GM12892 (cell line): Measurements from ENCODE around the gene FCHO2.

Source experiments
- DNase-seq: peaks from one replicate; pipeline ENCODE4 v3.0.0; 2011; ENCODE audit not compliant: insufficient read length
- FAIRE-seq: peaks from 2 replicates; lab custom pipeline; 2011; peaks lifted over from hg19 to GRCh38; lab: Jason Lieb, UNC
- POLR2A ChIP-seq: IDR thresholded peaks from 2 replicates; pipeline ENCODE4 v1.6.1; 2011; ENCODE audit warnings: low read depth, low read length, control low read depth
- POLR2AphosphoS5 ChIP-seq: IDR thresholded peaks from 2 replicates; pipeline ENCODE4 v1.6.1; 2011; ENCODE audit warnings: low read depth, low read length, control low read depth
- TAF1 ChIP-seq: IDR thresholded peaks from 2 replicates; pipeline ENCODE4 v1.6.1; 2011; ENCODE audit warnings: low read depth, mild to moderate bottlenecking, control low read depth, low read length, borderline replicate concordance

Gene FCHO2

DNA sequence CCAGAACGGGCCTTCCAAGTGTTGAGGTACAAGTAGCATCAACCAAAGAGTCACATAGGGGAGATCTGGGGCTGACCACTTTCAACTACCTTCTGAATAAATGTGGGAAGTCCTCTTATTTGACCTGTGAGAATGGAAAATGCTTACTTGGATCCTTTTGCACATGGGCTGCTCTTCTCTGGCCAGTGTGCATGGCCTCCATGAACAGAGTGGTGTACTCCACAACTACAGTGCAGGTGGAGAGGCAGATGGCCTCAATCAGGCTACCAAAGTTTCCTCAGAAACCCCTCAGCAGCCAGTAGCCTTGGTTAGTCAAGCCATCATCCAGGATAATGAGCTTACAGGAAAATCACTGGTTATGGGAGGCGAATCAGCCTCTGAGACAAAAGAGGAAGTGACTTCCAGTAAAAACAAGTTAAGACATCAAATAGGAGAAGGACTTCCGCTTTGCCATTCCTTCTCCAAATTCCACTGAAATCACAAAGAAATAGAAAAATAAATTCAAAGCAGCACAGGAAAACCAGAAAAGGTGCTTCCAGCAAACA, 18.3 kb upstream of the FCHO2 start:
- FAIRE-seq: no peak

DNA sequence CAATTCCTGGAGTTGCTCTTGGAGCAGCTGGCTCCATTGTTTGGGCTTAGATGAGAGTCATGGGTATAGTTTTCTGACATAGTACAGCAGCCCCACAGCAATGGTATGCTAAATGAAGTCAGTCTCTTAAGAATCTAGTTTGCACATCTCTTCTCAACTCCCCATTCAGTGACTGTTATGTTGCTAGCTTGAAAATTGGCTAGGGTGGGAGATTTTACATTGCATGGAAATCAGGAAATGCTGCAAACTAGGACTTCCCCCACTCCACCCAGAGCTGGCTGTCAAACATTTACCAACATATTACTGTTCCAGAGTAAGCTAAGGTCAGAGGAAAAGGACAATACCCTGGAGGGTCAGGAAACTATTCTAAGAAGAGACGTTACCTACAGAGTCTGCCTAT, 17.6 kb upstream of the FCHO2 start:
- no peak for DNase-seq
- TF ChIP-seq POLR2A: no peak
- TF ChIP-seq TAF1: no peak
- no peak for TF ChIP-seq POLR2AphosphoS5
- no peak for FAIRE-seq

More for the DNA sequence above, 18.3 kb upstream of the FCHO2 start:
- DNase-seq: no peak
- TF ChIP-seq TAF1 (no peak), POLR2AphosphoS5 (no peak), POLR2A (no peak)

DNA sequence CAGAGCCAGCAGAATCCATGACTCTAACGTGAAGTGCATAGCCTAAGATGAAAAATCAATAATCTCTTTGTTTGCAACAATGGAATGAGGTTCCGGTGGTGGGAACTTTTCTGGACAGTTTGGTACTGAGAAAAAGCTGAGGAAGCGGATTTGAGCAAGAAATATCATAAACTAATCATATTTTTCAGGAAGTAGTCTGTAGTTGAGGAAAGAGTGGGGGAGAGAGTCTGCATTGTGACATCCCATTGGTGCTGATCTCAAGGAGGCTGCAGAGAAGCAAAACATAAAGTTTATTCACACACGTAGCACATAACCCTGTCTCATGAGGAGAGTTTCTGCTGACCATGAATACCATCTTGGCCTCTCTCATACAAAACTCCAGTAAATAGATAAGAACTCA, 15.8 kb upstream of the FCHO2 start:
- TF ChIP-seq TAF1 (no peak), POLR2AphosphoS5 (no peak)
- DNase-seq (no peak), FAIRE-seq (no peak)

DNA sequence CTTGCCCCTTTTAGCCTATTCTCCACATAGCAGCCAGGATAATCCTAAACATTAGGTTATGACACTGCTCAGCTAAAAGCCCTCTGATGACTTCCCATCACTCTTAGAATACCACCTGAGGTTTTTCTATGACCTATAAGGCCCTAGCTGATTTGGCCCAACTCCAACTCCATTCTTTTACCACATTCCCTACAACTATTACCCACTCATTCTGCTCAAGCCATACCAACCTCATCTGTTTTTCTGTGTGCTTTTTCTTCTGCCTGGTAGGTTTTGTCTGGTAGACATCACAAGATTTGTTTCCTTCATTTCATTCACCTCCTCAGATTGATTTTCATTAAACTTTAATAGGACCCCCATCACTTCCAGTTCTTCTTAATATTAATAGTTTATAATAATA, 12.5 kb upstream of the FCHO2 start:
- no peak for DNase-seq
- FAIRE-seq: no peak
- TF ChIP-seq POLR2AphosphoS5 (no peak), TAF1 (no peak)

DNA sequence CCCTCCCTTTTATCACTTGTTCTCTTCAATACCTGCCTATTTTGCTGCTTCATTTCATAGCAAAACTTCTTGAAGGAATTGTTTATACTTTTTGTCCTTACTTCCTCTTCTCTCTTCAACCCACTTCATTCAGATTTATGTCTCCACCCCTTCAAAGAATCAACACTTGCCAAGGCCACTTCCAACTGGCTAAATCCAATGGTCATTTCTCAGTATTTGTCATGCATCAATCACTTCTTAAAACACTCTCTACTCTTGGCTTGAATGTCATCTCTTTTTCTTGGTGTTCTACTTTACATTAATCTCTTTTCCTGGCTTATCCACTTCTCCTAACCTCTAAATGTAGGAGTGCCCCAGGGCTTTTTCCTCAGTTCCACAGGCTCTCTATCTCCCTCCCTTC, 8.3 kb upstream of the FCHO2 start:
- TF ChIP-seq POLR2A (no peak), POLR2AphosphoS5 (no peak), TAF1 (no peak)
- DNase-seq (no peak), FAIRE-seq (no peak)

DNA sequence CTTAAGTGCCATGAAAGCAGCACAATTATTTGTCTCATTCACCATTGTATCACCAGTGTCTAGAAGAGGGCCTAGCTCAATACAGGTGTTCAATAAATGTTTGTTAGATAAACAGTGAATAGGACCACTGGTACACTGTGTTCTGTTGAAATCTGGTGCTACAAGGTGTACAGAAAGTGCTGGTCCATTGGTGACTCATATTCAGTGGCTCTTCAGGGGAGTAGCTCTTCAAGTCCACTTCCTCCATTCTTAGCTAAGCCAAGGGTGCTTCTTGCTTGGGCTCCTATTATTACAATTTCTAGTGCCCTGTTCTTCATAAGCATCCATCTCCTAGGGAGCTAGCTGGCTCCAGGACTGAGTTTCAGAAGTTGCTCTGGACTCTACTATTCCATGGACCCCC, 6.4 kb upstream of the FCHO2 start:
- TF ChIP-seq POLR2A (no peak), TAF1 (no peak), POLR2AphosphoS5 (no peak)
- FAIRE-seq (no peak), DNase-seq (no peak)

DNA sequence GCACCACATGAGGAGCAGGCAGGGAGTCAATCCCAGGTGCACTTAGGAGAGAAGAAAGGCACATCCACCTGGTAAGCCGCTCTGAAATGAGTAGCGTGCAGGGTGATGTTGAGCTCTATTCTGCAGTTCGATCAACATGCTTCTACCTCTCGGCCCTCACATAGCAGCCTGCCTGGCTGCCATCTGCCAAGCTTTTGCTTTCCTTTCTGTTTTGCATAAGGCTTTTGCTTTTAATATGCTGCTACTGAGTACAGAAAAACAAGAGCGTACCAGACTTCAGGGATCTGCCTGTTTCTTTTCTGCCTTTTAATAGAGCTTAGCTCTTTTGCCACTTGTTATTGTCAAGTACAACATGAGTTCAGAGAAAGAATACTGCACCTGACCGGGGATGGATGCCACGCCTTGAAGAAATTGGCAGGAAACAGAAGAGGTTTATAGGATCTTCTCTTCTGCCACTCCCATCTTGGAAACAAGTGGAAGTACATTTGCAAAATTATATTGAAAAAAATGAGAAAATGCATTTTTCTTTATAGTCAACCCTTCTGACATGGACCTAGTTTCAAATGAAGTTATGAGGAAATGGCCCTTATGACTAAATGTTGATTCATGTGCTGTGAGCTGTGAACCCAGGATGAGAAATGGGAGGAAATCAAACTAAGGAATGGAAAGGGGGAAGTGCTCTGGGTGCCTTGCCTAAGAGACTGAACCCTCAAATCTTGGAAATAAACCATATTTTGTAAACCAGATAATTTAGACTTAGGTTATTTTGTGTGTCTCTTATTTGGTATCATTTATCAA, 4.0 kb upstream of the FCHO2 start:
- TF ChIP-seq POLR2A (no peak), POLR2AphosphoS5 (no peak), TAF1 (no peak)
- DNase-seq (no peak), FAIRE-seq (no peak)

DNA sequence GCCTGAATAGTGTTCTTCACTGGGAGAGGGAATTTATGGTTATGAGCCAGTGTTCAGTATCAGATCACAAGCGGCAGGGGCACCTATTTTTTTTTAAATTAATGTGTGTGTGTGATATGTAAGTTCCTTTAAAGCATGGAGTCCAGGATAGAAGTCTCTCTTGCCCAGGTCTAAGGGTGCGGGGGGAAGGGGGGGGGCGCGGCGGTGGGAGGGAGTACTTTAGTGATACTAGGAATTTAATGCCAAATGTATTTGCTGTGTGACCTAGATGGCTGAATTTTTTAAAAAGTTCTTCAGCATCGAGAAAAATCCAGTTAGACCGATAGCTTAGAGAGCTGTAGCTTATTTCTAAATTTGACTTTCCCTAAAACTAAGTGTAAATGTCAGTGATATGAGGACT, 1.5 kb upstream of the FCHO2 start:
- DNase-seq (no peak), FAIRE-seq (no peak)
- TF ChIP-seq POLR2AphosphoS5: no peak
- TF ChIP-seq TAF1: no peak
- no peak for TF ChIP-seq POLR2A

DNA sequence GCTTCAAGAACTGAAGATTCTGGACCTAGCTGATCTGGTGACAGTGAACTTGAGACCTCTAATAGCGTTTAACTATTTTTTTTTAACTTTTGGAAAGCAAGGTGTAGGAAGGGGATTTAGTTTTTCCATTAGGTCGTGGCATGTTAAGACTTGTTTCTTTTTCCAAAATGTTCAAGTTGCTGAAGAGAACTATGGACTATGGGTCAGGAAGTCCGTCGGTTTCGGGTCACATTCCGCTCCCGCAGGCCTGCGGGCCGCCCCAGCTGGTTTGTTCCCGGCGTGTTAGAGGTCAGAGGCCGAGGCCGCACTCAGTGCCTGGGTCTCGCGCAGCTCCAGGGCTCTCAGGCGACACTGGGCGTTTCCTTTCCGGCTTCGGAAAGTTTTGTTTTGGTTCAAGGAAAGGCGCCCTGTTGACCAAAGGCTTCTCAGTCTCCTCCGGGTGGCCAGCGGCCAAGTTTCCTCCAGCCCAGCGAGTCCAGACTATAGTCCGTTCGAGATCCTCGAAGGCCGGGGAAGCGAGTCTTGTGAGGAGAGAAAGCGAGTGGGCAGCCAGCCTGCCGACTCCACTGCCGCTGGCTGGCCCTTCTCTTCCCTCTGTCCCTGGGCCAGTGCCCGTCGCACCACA, 586 bp upstream of the FCHO2 start:
- TF ChIP-seq POLR2A (no peak), POLR2AphosphoS5 (no peak), TAF1 (no peak)
- FAIRE-seq (peak; percentile 63), DNase-seq (peak; percentile 19)

DNA sequence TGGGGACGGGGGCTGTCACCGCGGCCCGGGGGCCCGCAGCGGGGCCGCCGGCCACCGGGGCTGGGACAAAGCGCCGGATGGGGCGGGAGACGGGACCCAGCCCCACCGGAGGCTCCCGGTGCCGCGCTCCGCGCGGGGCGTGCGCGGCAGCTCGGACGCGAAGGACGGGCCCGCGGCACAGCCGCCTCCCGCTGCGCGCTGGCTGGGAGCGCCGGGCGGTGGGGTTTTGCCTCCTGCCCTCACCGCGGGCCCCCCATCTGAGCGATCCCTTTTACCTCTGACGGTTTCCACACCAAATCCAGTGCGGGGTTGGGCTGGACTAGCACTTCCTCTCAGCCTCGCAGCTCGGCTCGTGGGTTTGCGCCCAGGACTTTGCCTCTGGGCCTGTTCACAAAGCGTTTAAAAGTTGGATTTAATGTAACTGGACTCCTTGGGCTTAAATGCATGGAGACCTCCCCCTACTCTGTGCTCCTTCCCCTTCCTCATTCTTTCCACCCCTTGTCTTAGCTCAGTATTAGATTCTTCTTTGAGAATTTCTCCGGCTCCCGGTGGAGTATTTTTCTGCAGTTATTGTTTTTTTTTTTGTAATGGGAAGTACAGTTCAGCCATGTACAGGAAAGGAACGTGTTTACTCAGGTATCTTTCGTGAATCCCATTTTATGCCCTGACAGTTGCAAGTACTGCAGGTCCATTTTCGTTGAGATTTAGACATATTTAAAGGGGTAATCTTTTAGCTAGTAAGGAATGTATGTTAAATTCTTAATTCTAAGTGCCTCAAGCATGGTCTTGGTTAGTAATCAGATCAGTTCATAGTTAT, 691 bp downstream of the FCHO2 start:
- FAIRE-seq (no peak), DNase-seq (peak; percentile 40)
- TF ChIP-seq POLR2AphosphoS5: no peak
- no peak for TF ChIP-seq TAF1
- TF ChIP-seq POLR2A: no peak

DNA sequence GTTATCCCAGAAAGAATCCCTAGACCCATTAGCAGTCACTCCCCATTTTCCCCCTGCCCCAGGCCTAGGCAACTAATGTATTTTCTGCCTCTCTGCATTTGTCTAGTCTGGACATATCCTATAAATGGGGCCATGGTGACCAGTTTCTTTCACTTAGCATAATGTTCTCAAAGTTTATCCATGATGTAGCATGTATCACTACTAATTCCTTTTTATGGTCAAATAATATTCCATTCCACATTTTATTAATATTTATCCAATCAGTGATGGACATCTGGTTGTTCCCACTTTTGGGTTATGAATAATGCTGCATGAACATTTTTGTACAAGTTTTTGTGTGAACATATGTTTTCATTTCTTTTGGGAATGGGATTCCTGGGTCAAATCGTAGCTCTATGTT, 1.5 kb downstream of the FCHO2 start:
- FAIRE-seq (no peak), DNase-seq (no peak)
- TF ChIP-seq POLR2A (no peak), POLR2AphosphoS5 (no peak), TAF1 (no peak)
